Measurements from ENCODE around the gene CDH13.

GRCh38 chr16:83588070-83588469, 961.3 kb downstream of the CDH13 start:
- no peak for TF ChIP-seq HDAC2 (IDR thresholded peaks at IDR 0.05)
- no peak for TF ChIP-seq CTCF (IDR thresholded peaks at IDR 0.05)
- no peak for TF ChIP-seq USF2 (IDR thresholded peaks at IDR 0.05)
- no peak for TF ChIP-seq RARB (CRISPR knock-in tag; IDR thresholded peaks at IDR 0.05)
- TF ChIP-seq SMC3 (IDR thresholded peaks at IDR 0.05) = no peak
- TF ChIP-seq RAD21 (conservative IDR thresholded peaks at IDR 0.05 in 1 of 2, IDR thresholded peaks at IDR 0.05 in 1 of 2) = no peak
- TF ChIP-seq POLR2A (IDR thresholded peaks at IDR 0.05; ENCODE audit: low read length) = no peak
